Activated effector memory CD4-positive, alpha-beta T cell treated with Interleukin-2 at 50 U/mL for 16 hours (primary cell): Measurements from ENCODE around the gene BTBD6.

Source experiments
- DNase-seq: peaks from one replicate; pipeline ENCODE4 v3.0.0-alpha.2; 2020

Gene BTBD6

GRCh38 chr14:105241641-105242040 is 6.7 kb upstream of the BTBD6 start:
- DNase-seq = no peak

GRCh38 chr14:105244334-105244733 is 4.0 kb upstream of the BTBD6 start:
- DNase-seq = no peak

GRCh38 chr14:105247026-105247425 is 1.3 kb upstream of the BTBD6 start:
- DNase-seq = no peak

GRCh38 chr14:105247715-105248367 is 492 bp upstream of the BTBD6 start:
- DNase-seq = no peak

GRCh38 chr14:105249182-105250007 is 1.1 kb downstream of the BTBD6 start:
- DNase-seq = no peak

GRCh38 chr14:105250008-105250366 is 1.7 kb downstream of the BTBD6 start:
- no peak for DNase-seq

- DNase-seq = no peak
These were observed 2.7 kb downstream of the BTBD6 start for GRCh38 chr14:105250986-105251385.

GRCh38 chr14:105251920-105252319 is 3.6 kb downstream of the BTBD6 start:
- no peak for DNase-seq

GRCh38 chr14:105252552-105253328 is 4.4 kb downstream of the BTBD6 start:
- no peak for DNase-seq

- no peak for DNase-seq
These were observed 5.0 kb downstream of the BTBD6 start for GRCh38 chr14:105253329-105253682.

GRCh38 chr14:105255021-105255507 is 6.7 kb downstream of the BTBD6 start:
- no peak for DNase-seq

GRCh38 chr14:105256292-105256960 is 8.1 kb downstream of the BTBD6 start:
- no peak for DNase-seq

GRCh38 chr14:105257464-105257863 is 9.1 kb downstream of the BTBD6 start:
- peak; percentile 17 for DNase-seq

- DNase-seq = no peak
These were observed 10.5 kb downstream of the BTBD6 start for GRCh38 chr14:105258846-105259245.

- DNase-seq = no peak
These were observed 12.6 kb downstream of the BTBD6 start for GRCh38 chr14:105260959-105261358.

- no peak for DNase-seq
These were observed 13.4 kb downstream of the BTBD6 start for GRCh38 chr14:105261781-105262180.

GRCh38 chr14:105267820-105268548 is 19.7 kb downstream of the BTBD6 start:
- DNase-seq = no peak

- no peak for DNase-seq
These were observed 20.5 kb downstream of the BTBD6 start for GRCh38 chr14:105268736-105269354.

GRCh38 chr14:105269405-105269804 is 21.1 kb downstream of the BTBD6 start:
- no peak for DNase-seq

- DNase-seq = no peak
These were observed 23.0 kb downstream of the BTBD6 start for GRCh38 chr14:105271224-105271890.

GRCh38 chr14:105272623-105273022 is 24.3 kb downstream of the BTBD6 start:
- DNase-seq = no peak
